HG02763 (cell line): ENCODE data around the gene MAP3K4.
A peak's percentile ranks its signal among the peaks of the same experiment; 100 is the strongest.
"Not testable (repeated sequence)": the region's sequence is repeated elsewhere in the genome, so short reads cannot be mapped to it uniquely, and the experiment has no call there.

Experiments used
- ATAC-seq: cut with Tn5 transposase; IDR thresholded peaks from one replicate; pipeline ENCODE4 v1.9.1; 2021; ENCODE audit warnings: mild to moderate bottlenecking, moderate library complexity; ENCODE audit not compliant: unreplicated experiment

Gene MAP3K4

DNA sequence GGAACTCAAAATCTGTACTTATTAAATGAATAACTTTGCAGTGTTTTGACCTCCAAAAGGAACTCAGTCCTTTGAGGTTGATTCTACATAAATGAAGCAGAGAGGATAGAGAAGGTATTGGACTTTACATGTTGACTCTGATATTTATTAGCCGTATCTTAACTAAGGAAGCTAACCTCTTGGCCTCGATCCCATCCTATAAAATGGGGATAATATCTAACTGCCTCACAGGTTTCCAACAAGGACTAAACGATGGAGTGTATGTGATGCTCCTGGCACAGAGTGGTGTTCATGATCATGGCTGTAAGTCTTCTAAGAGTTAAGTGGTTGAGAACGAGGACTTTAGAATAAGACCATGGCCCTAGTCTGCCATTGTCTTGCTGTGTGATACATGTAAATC lies 24.2 kb upstream of the MAP3K4 start:
- ATAC-seq, result no peak

DNA sequence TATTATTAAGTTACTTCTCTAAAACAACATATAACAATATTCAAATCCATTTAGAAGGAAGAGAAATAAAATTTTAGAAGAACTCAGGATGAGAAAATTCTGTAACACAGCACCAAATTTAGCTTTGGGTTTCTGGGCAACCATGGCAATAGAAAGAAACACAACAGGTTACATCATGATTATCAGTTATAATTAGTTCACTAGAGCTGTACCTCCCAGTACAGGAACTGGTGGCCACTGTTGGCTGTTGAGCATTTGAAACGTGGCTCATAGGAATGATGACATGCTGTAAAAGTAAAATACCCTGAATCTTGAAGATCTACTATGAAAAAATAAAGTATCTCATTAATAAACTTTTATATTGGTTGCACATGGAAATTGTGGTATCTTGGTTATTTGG lies 23.7 kb upstream of the MAP3K4 start:
- no peak for ATAC-seq

DNA sequence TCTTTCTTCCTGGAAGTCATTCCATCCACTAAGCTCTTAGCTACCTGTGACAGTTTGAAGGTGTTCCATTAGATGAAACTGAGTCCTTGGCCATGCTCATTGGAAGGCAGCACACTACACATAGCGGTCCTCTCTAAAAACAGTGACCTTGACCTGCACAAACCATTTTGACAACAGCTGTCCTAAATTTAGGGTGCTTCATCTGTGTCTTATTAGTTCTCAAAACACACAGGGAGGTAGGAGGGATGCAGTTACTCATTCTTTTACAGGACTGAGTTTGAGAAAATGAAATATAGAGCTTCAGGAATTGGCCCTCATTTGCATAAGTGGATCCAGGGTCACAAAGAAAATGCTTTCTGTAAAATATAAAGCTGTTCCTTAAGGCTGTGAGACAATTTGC lies 20.4 kb upstream of the MAP3K4 start:
- ATAC-seq, result no peak

DNA sequence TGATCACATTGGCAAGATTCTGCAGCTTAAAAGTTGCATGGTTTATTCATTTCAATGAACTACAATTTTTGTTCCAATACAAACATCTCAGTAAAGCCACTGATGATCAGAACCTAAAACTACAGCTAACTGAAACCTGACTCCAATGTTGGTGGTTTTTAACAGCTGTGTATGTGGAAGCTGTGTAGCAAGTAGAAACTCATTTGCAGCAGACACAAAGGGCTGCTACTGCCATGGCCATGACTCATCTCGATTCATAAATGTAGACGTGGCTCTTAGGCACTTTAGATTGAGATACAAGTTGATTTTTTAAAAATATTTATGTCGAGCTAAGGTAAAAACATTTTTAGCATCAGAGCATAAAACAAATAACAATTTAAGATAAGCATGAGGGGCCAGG lies 19.5 kb upstream of the MAP3K4 start:
- peak; percentile 58 for ATAC-seq

DNA sequence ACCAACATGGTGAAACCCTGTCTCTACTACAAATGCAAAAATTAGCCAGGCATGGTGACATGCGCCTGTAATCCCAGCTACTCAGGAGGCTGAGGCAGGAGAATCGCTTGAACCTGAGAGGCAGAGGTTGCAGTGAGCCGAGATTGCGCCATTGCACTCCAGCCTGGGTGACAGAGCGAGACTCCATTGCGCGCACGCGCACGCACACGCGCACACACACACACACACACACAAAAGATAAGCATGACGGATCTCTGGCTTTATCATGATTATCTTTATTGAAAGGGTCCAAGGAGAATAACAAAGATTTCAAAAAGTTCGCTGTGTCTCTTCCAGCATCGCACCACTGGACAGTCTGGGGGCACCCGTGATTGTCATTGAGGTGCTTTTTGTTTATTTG lies 19.0 kb upstream of the MAP3K4 start:
- not testable (repeated sequence) for ATAC-seq

DNA sequence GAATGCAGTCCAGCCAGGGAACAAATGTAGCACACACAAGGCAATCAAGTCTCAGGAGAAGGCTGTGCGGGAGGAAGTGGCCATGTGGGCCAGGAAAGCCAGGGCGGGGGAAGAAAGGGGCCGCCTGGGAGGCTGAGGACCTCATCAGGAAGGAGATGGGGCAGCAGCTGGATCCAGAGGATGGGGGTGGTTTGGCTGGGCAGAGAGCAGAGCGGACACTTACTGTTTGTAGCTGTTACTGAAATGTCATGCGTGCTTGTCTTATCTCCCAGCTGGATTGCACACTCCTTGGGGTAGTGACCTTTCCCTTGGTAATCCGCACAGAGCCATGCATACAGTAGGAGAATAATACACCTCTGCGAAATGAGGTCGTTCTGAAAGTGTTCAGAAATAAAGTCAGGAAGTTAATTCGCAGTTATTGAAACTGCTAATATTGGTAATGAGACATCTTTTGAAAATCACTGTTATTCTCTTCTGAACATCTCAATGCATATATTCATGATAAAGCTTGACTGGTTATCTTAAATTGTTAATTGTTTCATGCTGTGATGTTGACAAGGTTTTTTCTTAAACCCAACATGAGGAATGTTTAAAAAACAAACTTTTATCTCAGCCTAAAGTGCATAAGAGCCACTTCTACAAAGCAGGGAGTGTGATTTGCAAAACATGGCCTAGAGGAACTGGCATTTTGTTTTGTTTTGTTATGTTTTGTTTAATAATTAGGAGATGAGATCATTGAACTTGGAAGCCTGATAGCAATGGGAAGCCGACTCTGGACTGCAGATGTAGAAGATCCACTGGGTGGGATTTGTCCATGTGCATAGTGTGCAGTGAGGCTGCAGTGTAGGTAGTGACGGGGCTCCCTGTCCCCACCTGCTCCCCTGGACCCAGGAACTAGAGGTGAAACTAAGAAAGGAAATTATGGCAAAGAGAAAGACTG lies 18.0 kb upstream of the MAP3K4 start:
- no peak for ATAC-seq

DNA sequence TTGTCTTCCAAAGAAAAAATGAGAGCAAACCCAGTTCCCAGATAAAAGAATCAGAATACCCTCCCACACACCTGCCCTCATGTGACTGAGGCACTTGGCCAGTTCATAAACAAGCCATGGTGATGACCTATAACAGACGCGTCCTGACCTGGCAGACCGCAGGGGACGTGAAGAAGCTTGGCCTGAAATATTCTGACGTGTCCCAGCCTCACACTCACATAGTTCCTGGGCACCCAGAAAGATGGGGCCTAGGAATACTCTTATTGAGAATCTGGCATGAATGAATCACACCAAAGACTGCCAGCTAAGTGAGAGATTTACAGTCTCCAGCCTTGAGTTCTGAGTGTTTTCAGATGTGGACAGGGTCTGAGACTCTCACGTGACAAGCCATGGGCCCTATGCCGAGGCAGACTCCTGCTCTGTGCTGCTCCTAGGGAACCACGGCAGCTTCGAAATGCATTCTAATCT lies 17.2 kb upstream of the MAP3K4 start:
- ATAC-seq, result no peak

DNA sequence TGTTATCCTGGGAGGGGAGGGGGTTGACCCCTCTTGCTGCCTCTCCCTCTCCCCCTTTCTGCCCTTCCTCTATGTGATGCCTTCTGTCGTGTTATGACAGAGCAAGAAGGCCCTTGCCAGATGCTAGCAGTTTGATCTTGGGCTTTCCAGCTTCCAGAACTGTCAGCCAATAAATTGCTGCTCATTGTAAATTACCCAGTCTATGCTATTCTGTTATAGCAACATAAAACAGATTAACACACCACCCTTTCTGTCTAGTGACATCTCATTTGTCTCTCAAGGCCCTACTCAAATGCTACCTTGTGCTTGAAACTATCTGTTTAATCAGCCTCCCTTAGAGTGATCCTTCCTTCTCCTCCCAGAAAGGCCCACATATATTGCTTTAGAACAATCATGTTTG lies 16.4 kb upstream of the MAP3K4 start:
- ATAC-seq, result no peak

DNA sequence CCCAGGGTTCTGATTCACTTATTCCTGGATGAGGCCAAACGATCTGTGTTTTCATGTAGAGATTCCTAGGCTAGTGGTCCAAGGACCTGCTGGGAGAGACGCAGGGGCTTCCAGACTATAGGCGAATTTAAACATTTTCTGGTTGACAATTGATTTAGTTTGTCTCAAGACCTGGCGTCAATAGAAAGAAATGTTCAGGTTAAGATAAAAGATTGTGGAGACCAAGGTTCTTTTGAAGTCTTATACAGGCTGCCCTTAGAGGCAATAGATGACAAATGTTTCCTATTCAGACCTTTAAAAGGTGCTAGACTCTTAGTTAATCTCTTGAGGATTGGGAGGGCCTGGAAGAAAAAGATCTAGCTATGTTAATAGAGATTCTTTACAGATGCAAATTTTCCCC lies 15.6 kb upstream of the MAP3K4 start:
- not testable (repeated sequence) for ATAC-seq

DNA sequence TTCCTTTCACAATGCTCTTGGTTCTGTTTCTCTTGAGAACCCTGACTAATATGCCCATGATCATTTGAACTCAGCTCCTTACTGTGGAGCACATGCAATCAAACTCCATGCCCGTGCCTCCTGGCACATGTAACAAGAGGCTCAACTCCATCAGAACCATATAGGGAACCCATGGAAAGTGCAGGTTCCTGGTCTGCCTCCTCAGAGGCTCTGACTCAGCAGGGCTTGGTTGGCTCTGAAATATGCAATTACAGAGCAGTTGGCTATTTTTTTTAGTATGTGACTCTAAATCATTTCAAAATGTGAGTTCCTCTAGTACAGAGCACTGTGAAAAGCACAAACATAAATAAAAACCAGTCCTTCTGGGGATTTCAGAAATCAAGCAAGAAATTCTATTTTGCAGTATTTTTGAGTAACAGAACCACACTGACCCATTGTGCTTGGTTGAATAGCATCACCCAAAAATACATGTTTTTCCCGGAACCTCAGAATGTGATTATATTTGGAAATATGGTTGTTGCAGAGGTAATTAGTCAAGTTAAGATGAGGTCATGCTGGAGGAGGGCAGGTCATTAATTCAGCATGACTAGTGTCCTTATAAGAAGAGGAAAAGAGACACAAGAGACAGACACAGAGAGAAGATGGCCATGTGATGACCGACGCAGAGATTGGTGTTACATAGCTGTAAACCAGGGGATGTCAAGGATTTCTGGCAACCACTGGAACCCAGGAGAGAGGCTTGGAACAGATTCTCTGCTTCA lies 13.2 kb upstream of the MAP3K4 start:
- ATAC-seq, result no peak

DNA sequence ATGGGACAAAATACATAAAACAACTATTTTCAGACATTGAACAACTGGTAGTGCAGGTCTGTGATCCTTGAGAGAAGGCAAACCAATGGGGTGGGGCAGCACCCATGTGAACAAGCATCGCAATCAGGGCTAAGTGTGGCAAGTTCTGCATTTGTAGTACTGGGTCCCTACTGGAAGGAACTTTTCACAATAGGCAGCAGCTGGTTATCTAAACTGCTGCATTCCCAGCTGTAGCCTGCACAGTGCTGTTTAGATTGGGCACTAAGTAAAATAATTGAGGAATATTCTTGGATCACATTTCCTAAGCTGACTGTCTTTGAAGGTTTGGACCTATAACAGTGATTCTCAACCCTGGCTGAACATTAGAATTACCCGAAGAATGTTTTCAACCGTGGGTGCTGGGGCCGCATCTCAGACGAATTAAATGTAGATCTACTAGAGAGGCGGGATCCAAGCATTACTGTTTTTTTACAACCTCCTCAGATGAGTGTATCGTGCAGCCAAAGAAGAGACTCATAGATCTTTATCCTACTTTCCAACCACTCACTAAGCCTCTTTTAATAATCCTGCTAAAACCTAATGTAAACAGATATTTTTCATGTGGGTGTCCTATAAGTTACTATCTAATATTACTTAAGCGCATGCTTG lies 12.4 kb upstream of the MAP3K4 start:
- ATAC-seq, result no peak

DNA sequence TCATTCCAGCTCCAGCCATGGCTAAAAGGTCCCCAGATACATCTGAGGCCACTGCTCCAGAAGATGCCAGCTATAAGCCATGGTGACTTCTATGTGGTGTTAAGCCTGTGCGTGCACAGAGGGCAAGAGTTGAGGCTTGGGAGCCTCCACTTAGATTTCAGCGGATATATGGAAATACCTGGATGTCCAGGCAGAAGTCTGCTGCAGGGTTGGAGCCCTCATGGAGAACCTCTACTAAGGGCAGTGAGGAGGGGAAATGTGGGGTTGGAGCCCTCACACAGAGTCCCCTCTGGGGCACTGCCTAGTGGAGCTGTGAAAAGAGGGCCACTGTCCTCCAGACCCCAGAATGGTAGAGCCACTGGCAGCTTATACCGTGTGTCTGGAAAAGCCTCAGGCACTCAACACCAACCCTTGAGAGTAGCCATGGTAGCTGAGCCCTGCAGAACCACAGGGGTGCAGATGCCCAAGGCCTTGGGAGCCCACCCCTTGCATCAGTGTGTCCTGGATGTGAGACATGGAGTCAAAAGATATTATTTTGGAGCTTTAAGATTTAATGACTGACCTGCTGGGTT lies 8.1 kb upstream of the MAP3K4 start:
- ATAC-seq, result not testable (repeated sequence)

DNA sequence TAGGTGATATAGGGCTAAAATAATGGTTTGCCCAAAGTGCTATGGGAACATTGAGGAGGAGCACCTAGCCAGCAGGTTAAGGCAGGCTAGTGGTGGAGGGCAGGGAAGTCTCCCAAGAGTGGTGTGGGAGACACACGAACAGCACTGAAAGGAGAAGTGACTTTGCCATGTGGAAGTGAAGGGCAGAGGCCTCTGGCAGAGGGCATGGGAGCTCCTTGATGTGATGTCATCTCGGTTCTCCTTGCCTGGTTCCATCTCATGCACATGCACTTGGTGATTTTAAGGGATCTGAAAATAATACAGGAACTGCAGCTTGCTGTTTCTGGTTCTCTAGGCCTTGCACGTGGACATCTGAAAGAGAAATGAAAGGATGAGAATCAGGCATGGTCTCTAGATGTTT lies 4.7 kb upstream of the MAP3K4 start:
- ATAC-seq, result no peak

DNA sequence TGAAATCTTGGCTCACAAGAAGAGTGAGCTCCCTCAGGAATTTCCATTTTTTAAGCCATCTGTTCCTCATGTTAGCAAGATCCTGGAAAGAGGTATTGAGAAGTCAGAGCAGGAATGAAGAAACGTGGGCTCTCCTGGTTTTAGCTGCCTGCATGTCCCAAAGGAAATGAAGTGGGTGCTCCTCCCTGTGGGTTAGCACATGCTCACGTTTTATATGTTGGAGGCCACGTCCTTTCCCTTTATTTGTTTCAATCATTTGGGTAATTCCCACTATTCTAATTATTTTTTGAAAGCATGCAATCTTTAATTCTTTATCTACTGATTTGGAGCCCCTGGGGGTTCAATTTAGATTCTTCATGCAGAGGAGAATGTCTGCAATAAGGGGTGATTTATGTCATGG lies 4.3 kb upstream of the MAP3K4 start:
- no peak for ATAC-seq

DNA sequence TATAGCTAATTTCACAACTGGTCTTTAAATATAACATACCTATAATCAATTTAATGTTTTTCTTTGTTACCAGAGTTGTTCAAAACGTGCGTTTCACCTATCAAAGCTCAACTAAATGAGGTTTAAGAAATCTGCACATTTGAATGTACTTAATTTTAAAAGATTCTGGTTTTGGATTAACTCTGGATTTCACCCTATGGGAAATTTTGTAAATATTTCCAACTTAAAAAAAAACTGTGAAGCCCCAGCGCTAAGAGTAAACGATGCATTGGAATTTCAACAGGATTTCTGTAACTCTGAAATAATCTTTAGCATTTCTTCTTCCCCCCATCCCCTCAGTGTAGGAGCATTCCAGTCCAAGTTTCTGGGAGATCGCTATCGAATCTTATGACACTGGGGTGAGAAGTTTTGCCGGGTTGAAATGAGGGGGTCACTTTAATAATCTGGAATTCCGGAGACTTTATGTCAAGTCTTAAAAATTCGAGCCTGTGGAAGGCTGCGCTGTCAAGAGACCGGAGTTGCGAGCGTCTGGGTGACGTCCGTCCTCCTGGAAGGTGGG lies 643 bp upstream of the MAP3K4 start:
- no peak for ATAC-seq

DNA sequence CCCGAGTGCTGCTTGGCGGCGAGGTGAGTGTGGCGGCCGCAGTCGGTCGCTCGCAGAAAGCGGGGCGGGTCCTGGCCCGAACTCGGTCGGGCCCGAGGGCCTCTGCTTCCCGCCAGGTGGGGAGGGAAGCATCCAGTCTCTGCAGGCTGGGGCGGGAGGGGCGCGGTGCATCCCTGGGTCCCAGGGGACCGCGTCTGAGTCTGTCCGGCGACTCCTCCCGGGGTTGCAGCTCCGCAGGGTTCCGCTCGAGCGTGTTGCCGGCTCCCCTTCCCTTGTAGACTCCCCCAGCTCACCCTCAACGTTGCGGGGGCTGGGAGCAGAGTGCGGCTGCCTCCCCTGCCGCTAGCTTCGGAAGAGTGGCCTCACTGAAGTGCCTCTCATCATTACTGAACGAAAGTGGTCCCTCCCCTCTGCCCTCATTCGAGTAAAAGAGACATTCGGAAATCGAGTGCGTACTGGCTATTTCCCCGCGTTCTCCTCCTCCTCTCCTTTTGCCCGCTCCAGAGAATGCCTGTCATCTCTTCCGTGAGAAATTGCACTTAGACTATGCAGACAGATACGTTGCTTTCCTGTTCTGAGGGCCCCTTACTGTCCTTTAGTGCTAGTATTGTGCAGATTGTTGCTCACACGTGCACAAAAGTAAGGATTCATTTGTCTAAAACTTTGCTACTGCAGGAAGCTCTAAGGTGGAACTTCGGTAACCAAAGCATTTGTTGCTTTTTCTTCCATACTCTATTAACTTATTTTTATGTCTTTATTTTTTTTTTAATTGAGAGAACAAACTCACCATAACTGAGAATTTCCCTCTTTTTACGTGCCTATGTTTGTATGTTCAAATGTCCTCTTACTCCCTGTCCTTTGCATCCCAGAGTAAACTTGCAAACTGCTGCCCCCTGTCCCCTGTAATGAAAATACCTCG lies 751 bp downstream of the MAP3K4 start:
- peak; percentile 36 for ATAC-seq

DNA sequence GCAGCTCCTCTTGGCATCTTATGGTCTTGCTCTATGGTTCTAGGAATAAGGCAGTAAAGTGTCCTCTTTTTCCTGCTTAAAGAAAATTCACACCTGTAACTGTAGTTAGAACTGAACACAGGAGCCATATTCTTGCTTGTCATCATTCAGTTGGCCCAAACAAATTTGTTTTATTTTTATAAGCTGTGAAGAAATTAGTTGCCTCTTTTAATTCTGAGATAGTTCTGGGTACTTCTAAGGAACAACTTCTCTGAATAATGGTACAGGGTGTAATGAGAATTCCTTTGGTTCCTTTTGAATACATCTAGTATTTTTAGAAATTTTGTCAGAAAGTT lies 1.4 kb downstream of the MAP3K4 start:
- ATAC-seq, result no peak

DNA sequence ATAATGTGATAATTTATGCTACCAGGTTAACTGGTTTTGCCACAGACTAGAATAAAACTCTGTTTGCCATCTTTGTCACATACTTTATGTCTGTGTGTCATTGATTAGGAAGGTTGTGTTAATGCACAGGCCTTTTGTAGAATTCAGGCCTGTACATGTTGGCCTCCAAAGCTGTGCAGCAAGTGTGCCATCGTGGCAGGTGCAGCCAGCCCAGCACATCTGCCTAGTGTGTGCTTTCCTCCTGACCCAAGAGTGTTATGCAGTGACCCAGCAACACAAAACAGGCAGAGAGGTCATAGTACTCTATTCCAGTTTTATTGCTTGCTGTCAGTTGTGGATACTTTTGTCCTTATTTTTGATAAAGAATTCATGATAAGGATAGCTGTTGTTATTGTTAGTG lies 3.7 kb downstream of the MAP3K4 start:
- no peak for ATAC-seq

DNA sequence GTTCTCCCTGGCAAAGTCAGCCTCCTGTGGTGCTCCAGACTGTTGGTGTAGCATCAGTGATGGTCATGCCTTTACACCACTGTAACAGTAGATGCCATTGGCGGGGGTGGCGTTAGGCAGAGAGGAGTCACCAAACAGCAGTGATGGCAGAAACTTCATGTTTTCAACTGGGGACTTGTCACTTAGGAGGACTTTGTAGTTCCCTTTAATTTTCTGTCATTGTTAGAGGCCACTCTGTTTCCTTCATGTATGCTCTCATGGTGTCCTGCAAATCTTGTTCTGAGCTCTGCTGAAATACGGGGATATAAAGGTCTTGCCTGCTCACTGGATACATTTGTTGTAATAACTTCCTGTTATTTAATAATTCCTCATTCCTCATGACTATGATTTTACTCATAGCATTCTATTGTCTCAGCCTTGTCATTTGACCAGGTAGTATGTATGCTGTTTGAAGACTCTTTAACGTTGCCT lies 4.6 kb downstream of the MAP3K4 start:
- ATAC-seq, result no peak

DNA sequence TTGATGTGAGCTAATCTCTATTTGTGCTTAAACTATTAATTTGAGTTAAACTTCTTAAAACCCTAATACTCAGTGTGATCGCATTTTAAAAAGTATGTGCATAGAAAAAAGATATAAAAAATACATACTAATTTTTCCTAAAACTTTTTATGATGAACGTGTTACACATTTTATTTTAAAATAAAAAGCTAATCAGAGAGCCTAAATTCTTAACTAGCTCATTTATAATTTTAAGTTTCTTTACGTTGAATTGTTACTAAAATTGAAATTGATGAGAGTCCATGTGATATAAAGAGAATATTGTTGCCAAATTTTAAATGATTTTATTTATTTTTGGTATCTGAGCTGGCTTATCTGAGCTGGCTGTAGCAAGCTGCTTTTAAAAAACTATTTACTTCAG lies 6.6 kb downstream of the MAP3K4 start:
- no peak for ATAC-seq
